ENCODE measurements around the gene HK1.

Gene HK1

GRCh38 chr10:69352569-69353264 lies 74.4 kb downstream of the HK1 start:
- no peak for DNase-seq

- no peak for DNase-seq
Measured at GRCh38 chr10:69353977-69354635, 75.8 kb downstream of the HK1 start.

GRCh38 chr10:69356187-69356586 lies 77.9 kb downstream of the HK1 start:
- DNase-seq: no peak

GRCh38 chr10:69358148-69358795 lies 80.0 kb downstream of the HK1 start:
- no peak for DNase-seq

- DNase-seq: no peak
Measured at GRCh38 chr10:69359148-69359547, 80.9 kb downstream of the HK1 start.

GRCh38 chr10:69359594-69359993 lies 81.3 kb downstream of the HK1 start:
- peak; percentile 47 for DNase-seq

GRCh38 chr10:69360485-69361302 lies 82.4 kb downstream of the HK1 start:
- DNase-seq: no peak

GRCh38 chr10:69361303-69361614 lies 83.0 kb downstream of the HK1 start:
- no peak for DNase-seq

- peak; percentile 24 for DNase-seq
Measured at GRCh38 chr10:69362471-69362954, 84.2 kb downstream of the HK1 start.

GRCh38 chr10:69363666-69364065 lies 85.4 kb downstream of the HK1 start:
- DNase-seq: no peak

GRCh38 chr10:69364232-69364940 lies 86.1 kb downstream of the HK1 start:
- no peak for DNase-seq

GRCh38 chr10:69366738-69367137 lies 88.4 kb downstream of the HK1 start:
- no peak for DNase-seq

- DNase-seq: no peak
Measured at GRCh38 chr10:69367469-69367868, 89.2 kb downstream of the HK1 start.

GRCh38 chr10:69372126-69372980 lies 94.1 kb downstream of the HK1 start:
- no peak for DNase-seq

- DNase-seq: no peak
Measured at GRCh38 chr10:69374242-69374641, 95.9 kb downstream of the HK1 start.

- DNase-seq: no peak
Measured at GRCh38 chr10:69374931-69375306, 96.6 kb downstream of the HK1 start.

GRCh38 chr10:69375307-69376151 lies 97.2 kb downstream of the HK1 start:
- no peak for DNase-seq

GRCh38 chr10:69376662-69377061 lies 98.4 kb downstream of the HK1 start:
- no peak for DNase-seq

- DNase-seq: no peak
Measured at GRCh38 chr10:69377191-69377590, 98.9 kb downstream of the HK1 start.

- DNase-seq: no peak
Measured at GRCh38 chr10:69377933-69378332, 99.6 kb downstream of the HK1 start.

- no peak for DNase-seq
Measured at GRCh38 chr10:69379800-69380199, 101.5 kb downstream of the HK1 start.

All from CD4-positive, alpha-beta T cell treated with Interleukin-17A for 1 hour (primary cell).